ENCODE results near the gene COPB1.

The COPB1 gene

DNA sequence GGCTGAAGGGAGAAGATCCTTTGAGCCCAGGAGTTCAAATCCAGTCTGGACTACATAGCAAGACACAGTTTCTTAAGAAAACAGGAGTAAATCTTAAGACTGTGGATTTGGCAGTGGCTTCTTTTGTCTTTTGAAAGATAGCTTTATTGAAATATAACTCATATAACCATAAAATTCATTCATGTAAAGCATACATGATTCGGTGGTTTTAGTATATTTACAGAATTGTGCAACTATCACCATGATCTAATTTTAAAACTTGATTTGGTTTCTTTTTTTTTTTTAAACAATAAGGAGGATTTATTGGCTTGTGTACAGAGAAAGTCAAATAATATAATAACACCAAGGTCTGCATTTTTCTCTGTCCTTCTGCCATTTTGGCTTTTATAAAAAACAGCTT is 43.6 kb upstream of the COPB1 start:
- H3K27me3 ChIP-seq (ENCODE audit: low read depth, low read length): no peaks in the 10 kb centered on the region
- no peaks in the 10 kb centered on the region for H3K36me3 ChIP-seq (replicated peaks; ENCODE audit: low read depth, low read length)
- no peak overlapping the region for H3K4me2 ChIP-seq (ENCODE audit: low read length)
- H4K20me1 ChIP-seq (ENCODE audit: insufficient read depth, low read length): no peaks in the 10 kb centered on the region
- no peaks in the 10 kb centered on the region for H3K9me3 ChIP-seq (ENCODE audit: insufficient read depth, low read length)
- no peak overlapping the region for H3K4me3 ChIP-seq (ENCODE audit: low read length)
- TF ChIP-seq EZH2phosphoT487 (IDR thresholded peaks at IDR 0.05; ENCODE audit: low read depth): no peak
- TF ChIP-seq, protein P1, sequence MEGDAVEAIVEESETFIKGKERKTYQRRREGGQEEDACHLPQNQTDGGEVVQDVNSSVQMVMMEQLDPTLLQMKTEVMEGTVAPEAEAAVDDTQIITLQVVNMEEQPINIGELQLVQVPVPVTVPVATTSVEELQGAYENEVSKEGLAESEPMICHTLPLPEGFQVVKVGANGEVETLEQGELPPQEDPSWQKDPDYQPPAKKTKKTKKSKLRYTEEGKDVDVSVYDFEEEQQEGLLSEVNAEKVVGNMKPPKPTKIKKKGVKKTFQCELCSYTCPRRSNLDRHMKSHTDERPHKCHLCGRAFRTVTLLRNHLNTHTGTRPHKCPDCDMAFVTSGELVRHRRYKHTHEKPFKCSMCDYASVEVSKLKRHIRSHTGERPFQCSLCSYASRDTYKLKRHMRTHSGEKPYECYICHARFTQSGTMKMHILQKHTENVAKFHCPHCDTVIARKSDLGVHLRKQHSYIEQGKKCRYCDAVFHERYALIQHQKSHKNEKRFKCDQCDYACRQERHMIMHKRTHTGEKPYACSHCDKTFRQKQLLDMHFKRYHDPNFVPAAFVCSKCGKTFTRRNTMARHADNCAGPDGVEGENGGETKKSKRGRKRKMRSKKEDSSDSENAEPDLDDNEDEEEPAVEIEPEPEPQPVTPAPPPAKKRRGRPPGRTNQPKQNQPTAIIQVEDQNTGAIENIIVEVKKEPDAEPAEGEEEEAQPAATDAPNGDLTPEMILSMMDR (IDR thresholded peaks at IDR 0.05; ENCODE audit: low read depth, low read length): no peak
- no peaks in the 10 kb centered on the region for H3K79me2 ChIP-seq (ENCODE audit: low read length)
- no peak overlapping the region for H3K9ac ChIP-seq (ENCODE audit: low read length)
- no peak overlapping the region for H2AFZ ChIP-seq (ENCODE audit: low read depth, low read length)
- peaks cover 12% of the 10 kb centered on the region for H3K4me1 ChIP-seq (ENCODE audit: low read length)
- no peak overlapping the region for H3K27ac ChIP-seq (ENCODE audit: low read length)

- peaks cover 16% of the 10 kb centered on the region for H3K4me1 ChIP-seq (ENCODE audit: low read length)
- H2AFZ ChIP-seq (ENCODE audit: low read depth, low read length): no peak overlapping the region
- H3K36me3 ChIP-seq (replicated peaks; ENCODE audit: low read depth, low read length): no peaks in the 10 kb centered on the region
- H3K9ac ChIP-seq (ENCODE audit: low read length): no peak overlapping the region
- TF ChIP-seq EZH2phosphoT487 (IDR thresholded peaks at IDR 0.05; ENCODE audit: low read depth): no peak
- TF ChIP-seq, protein P1 (IDR thresholded peaks at IDR 0.05; ENCODE audit: low read depth, low read length): no peak
- H3K27me3 ChIP-seq (ENCODE audit: low read depth, low read length): no peaks in the 10 kb centered on the region
- no peaks in the 10 kb centered on the region for H4K20me1 ChIP-seq (ENCODE audit: insufficient read depth, low read length)
- no peak overlapping the region for H3K4me3 ChIP-seq (ENCODE audit: low read length)
- no peaks in the 10 kb centered on the region for H3K79me2 ChIP-seq (ENCODE audit: low read length)
- H3K27ac ChIP-seq (ENCODE audit: low read length): no peak overlapping the region
- H3K4me2 ChIP-seq (ENCODE audit: low read length): no peak overlapping the region
- H3K9me3 ChIP-seq (ENCODE audit: insufficient read depth, low read length): no peaks in the 10 kb centered on the region
Measured at GRCh38 chr11:14542324-14542723, 42.7 kb upstream of the COPB1 start.

- Histone ChIP-seq H3K27me3 (ENCODE audit: low read depth, low read length) (no peaks in the 10 kb centered on the region), H3K4me3 (ENCODE audit: low read length) (no peak overlapping the region), H2AFZ (ENCODE audit: low read depth, low read length) (no peak overlapping the region), H3K4me1 (ENCODE audit: low read length) (peaks cover 18% of the 10 kb centered on the region), H3K9me3 (ENCODE audit: insufficient read depth, low read length) (no peaks in the 10 kb centered on the region), H3K4me2 (ENCODE audit: low read length) (no peak overlapping the region), H3K9ac (ENCODE audit: low read length) (no peak overlapping the region), H3K79me2 (ENCODE audit: low read length) (no peaks in the 10 kb centered on the region), H4K20me1 (ENCODE audit: insufficient read depth, low read length) (no peaks in the 10 kb centered on the region), H3K36me3 (replicated peaks; ENCODE audit: low read depth, low read length) (no peaks in the 10 kb centered on the region), H3K27ac (ENCODE audit: low read length) (no peak overlapping the region)
- TF ChIP-seq, protein P1 (IDR thresholded peaks at IDR 0.05; ENCODE audit: low read depth, low read length): no peak
- no peak for TF ChIP-seq EZH2phosphoT487 (IDR thresholded peaks at IDR 0.05; ENCODE audit: low read depth)
Measured at GRCh38 chr11:14541192-14541947, 41.8 kb upstream of the COPB1 start.

GRCh38 chr11:14539982-14540421 is 40.4 kb upstream of the COPB1 start:
- no peak overlapping the region for H2AFZ ChIP-seq (ENCODE audit: low read depth, low read length)
- H3K9me3 ChIP-seq (ENCODE audit: insufficient read depth, low read length): no peaks in the 10 kb centered on the region
- no peaks in the 10 kb centered on the region for H3K79me2 ChIP-seq (ENCODE audit: low read length)
- no peaks in the 10 kb centered on the region for H4K20me1 ChIP-seq (ENCODE audit: insufficient read depth, low read length)
- peaks cover 18% of the 10 kb centered on the region for H3K4me1 ChIP-seq (ENCODE audit: low read length)
- H3K4me3 ChIP-seq (ENCODE audit: low read length): no peak overlapping the region
- no peaks in the 10 kb centered on the region for H3K36me3 ChIP-seq (replicated peaks; ENCODE audit: low read depth, low read length)
- no peak overlapping the region for H3K9ac ChIP-seq (ENCODE audit: low read length)
- H3K27me3 ChIP-seq (ENCODE audit: low read depth, low read length): no peaks in the 10 kb centered on the region
- no peak overlapping the region for H3K27ac ChIP-seq (ENCODE audit: low read length)
- TF ChIP-seq EZH2phosphoT487 (IDR thresholded peaks at IDR 0.05; ENCODE audit: low read depth): no peak
- TF ChIP-seq, protein P1 (IDR thresholded peaks at IDR 0.05; ENCODE audit: low read depth, low read length): no peak
- H3K4me2 ChIP-seq (ENCODE audit: low read length): no peak overlapping the region

Measured in OCI-LY3 (cell line).